Spleen (tissue), 7 donors: ENCODE measurements around the gene CCDC50.

Experiments
- POLR2A ChIP-seq, 3 donors: fragments of 450-650 bp; IDR thresholded peaks; one replicate each; pipeline ENCODE4 v1.5.1; 2017; ENCODE audit warnings: antibody characterized with exemption in 3 of 3, mild to moderate bottlenecking in 1 of 3
- TF ChIP-seq, protein P1 (sequence below), 11 experiments: fragments of 200-600 bp in 7 of 11; fragments of 450-650 bp in 4 of 11; sonication (generic) in 4 of 11; IDR thresholded peaks in 8 of 11; conservative IDR thresholded peaks in 3 of 11; 1 replicate in 7 of 11; 2 replicates in 4 of 11; pipeline versions ENCODE4 v1.4.0 to v1.8.0; 2016 to 2021; ENCODE audit warnings: antibody characterized with exemption in 11 of 11, inconsistent platforms in 4 of 11, mild to moderate bottlenecking in 1 of 11
- donor health status: DM: no; HTN: no; CAD: no; lungs with moderate emphysema.
- donor health status: DM: no; HTN: no; CAD: no.
- donor health status: DM: no; HTN: no; CAD: no.

DNA sequence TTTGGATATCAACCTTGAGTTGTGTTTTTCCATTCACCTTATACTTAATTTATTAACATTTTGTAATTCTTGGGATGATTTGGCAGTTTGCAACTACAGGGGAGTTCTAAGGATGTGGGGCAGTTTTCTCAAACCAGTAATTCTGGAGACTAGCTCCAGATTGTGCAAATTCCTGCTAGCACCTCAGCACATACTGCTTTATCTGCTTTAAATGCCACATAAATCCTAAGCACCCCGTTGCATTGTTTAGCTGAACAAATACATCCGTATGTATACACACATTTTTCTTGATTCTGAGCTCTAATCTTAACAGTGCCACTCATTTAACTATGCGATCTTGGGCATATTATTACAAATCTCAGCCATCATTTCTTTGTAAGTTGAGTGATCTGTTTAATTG, 18.0 kb downstream of the CCDC50 start:
- TF ChIP-seq, protein P1, sequence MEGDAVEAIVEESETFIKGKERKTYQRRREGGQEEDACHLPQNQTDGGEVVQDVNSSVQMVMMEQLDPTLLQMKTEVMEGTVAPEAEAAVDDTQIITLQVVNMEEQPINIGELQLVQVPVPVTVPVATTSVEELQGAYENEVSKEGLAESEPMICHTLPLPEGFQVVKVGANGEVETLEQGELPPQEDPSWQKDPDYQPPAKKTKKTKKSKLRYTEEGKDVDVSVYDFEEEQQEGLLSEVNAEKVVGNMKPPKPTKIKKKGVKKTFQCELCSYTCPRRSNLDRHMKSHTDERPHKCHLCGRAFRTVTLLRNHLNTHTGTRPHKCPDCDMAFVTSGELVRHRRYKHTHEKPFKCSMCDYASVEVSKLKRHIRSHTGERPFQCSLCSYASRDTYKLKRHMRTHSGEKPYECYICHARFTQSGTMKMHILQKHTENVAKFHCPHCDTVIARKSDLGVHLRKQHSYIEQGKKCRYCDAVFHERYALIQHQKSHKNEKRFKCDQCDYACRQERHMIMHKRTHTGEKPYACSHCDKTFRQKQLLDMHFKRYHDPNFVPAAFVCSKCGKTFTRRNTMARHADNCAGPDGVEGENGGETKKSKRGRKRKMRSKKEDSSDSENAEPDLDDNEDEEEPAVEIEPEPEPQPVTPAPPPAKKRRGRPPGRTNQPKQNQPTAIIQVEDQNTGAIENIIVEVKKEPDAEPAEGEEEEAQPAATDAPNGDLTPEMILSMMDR (IDR thresholded peaks at IDR 0.05 in 8 of 11, conservative IDR thresholded peaks at IDR 0.05 in 3 of 11), result no peak
- no peak for TF ChIP-seq POLR2A (IDR thresholded peaks at IDR 0.05)
